Activated CD4-positive, CD25-positive, alpha-beta regulatory T cell treated with anti-CD3 and anti-CD28 coated beads, Interleukin-2, amount 50 U/mL, for 24 hours (primary cell): ENCODE results near the gene TSPAN13.
"Not testable (repeated sequence)": the region's sequence is repeated elsewhere in the genome, so short reads cannot be mapped to it uniquely, and the experiment has no call there.

Experiments used
- ATAC-seq, 2 donors: fragments of 150-1000 bp; cut with Tn5 transposase; one replicate each; pipeline ENCODE4 v1.10.0; 2021; ENCODE audit warnings: mild to moderate bottlenecking in 1 of 2, moderate library complexity in 1 of 2

The TSPAN13 gene

GRCh38 chr7:16741676-16742075 is 11.9 kb upstream of the TSPAN13 start:
- ATAC-seq: peak in 1 of 2 donors; percentile 11

- no peak for ATAC-seq
Measured at GRCh38 chr7:16742547-16742946, 11.0 kb upstream of the TSPAN13 start.

- no peak for ATAC-seq
Measured at GRCh38 chr7:16743236-16743635, 10.3 kb upstream of the TSPAN13 start.

GRCh38 chr7:16744518-16745250 is 8.9 kb upstream of the TSPAN13 start:
- ATAC-seq: no peak

GRCh38 chr7:16745645-16746044 is 7.9 kb upstream of the TSPAN13 start:
- ATAC-seq: no peak

- no peak for ATAC-seq
Measured at GRCh38 chr7:16747102-16747501, 6.5 kb upstream of the TSPAN13 start.

GRCh38 chr7:16753932-16754855 is 639 bp downstream of the TSPAN13 start:
- peak; percentile 12 to 17 for ATAC-seq

- no peak for ATAC-seq
Measured at GRCh38 chr7:16754856-16755317, 1.3 kb downstream of the TSPAN13 start.

GRCh38 chr7:16755397-16755796 is 1.8 kb downstream of the TSPAN13 start:
- no peak for ATAC-seq

- no peak for ATAC-seq
Measured at GRCh38 chr7:16758036-16758435, 4.5 kb downstream of the TSPAN13 start.

- no peak for ATAC-seq
Measured at GRCh38 chr7:16758631-16759611, 5.4 kb downstream of the TSPAN13 start.

GRCh38 chr7:16759840-16760239 is 6.3 kb downstream of the TSPAN13 start:
- ATAC-seq: peak in 1 of 2 donors; percentile 24

- ATAC-seq: no peak
Measured at GRCh38 chr7:16762177-16762576, 8.6 kb downstream of the TSPAN13 start.

- ATAC-seq: no peak
Measured at GRCh38 chr7:16764942-16765341, 11.4 kb downstream of the TSPAN13 start.

- no peak for ATAC-seq
Measured at GRCh38 chr7:16765436-16765859, 11.9 kb downstream of the TSPAN13 start.

GRCh38 chr7:16769994-16770393 is 16.4 kb downstream of the TSPAN13 start:
- ATAC-seq: not testable (repeated sequence)

GRCh38 chr7:16770657-16771329 is 17.2 kb downstream of the TSPAN13 start:
- ATAC-seq: no peak

- ATAC-seq: no peak
Measured at GRCh38 chr7:16773326-16773725, 19.8 kb downstream of the TSPAN13 start.

GRCh38 chr7:16773884-16774283 is 20.3 kb downstream of the TSPAN13 start:
- ATAC-seq: no peak

- no peak for ATAC-seq
Measured at GRCh38 chr7:16774294-16774693, 20.7 kb downstream of the TSPAN13 start.

- no peak for ATAC-seq
Measured at GRCh38 chr7:16774986-16775385, 21.4 kb downstream of the TSPAN13 start.

- no peak for ATAC-seq
Measured at GRCh38 chr7:16776053-16776452, 22.5 kb downstream of the TSPAN13 start.
